Jurkat, Clone E6-1 (cell line): ENCODE results near the gene NLRC5.
A peak's percentile ranks its signal among the peaks of the same experiment; 100 is the strongest.
"Not testable (repeated sequence)": the region's sequence is repeated elsewhere in the genome, so short reads cannot be mapped to it uniquely, and the experiment has no call there.

Experiments used
- DNase-seq: peaks from one replicate; pipeline ENCODE4 v3.0.0-alpha.2; 2011; ENCODE audit warnings: low read depth, low spot score
- H3K4me3 ChIP-seq: 2 replicates; pipeline ENCODE4 v1.5.1; 2011; ENCODE audit warnings: mild to moderate bottlenecking, low read length, control low read depth, moderate library complexity

NLRC5 gene

GRCh38 chr16:57087003-57087402, 97.6 kb downstream of the NLRC5 start:
- no peak for DNase-seq
- H3K4me3 ChIP-seq: no peak overlapping the region

GRCh38 chr16:57089406-57089805, 100.0 kb downstream of the NLRC5 start:
- no peak for DNase-seq
- H3K4me3 ChIP-seq: no peak overlapping the region

- no peak overlapping the region for H3K4me3 ChIP-seq
- no peak for DNase-seq
Measured at GRCh38 chr16:57091200-57091974, 102.0 kb downstream of the NLRC5 start.

- peak within 1 kb of the TSS; percentile 48 for H3K4me3 ChIP-seq
- DNase-seq: no peak
Measured at GRCh38 chr16:57091975-57092785, 102.8 kb downstream of the NLRC5 start, which contains the start of gene CPNE2. TSS of gene CPNE2 (plus strand) at chr16:57092583. CDS start at chr16:57110743, 18,160 bp downstream.

- peak overlapping the region; percentile 48 for H3K4me3 ChIP-seq
- no peak for DNase-seq
Measured at GRCh38 chr16:57092786-57093411, 103.5 kb downstream of the NLRC5 start.

- DNase-seq: no peak
- H3K4me3 ChIP-seq: no peak overlapping the region
Measured at GRCh38 chr16:57093666-57094564, 104.6 kb downstream of the NLRC5 start.

GRCh38 chr16:57094911-57095310, 105.6 kb downstream of the NLRC5 start:
- no peak overlapping the region for H3K4me3 ChIP-seq
- DNase-seq: no peak

- no peak overlapping the region for H3K4me3 ChIP-seq
- DNase-seq: no peak
Measured at GRCh38 chr16:57096192-57096591, 106.8 kb downstream of the NLRC5 start.

GRCh38 chr16:57096793-57097192, 107.4 kb downstream of the NLRC5 start:
- no peak for DNase-seq

GRCh38 chr16:57098188-57098841, 109.0 kb downstream of the NLRC5 start:
- DNase-seq: no peak
- no peak overlapping the region for H3K4me3 ChIP-seq

More at GRCh38 chr16:57096793-57097192, 107.4 kb downstream of the NLRC5 start:
- H3K4me3 ChIP-seq: no peak overlapping the region

GRCh38 chr16:57099965-57100364, 110.6 kb downstream of the NLRC5 start:
- DNase-seq, H3K4me3 ChIP-seq: not testable (repeated sequence)

GRCh38 chr16:57100445-57100844, 111.1 kb downstream of the NLRC5 start:
- DNase-seq: no peak
- no peak overlapping the region for H3K4me3 ChIP-seq

GRCh38 chr16:57102888-57103851, 113.8 kb downstream of the NLRC5 start:
- no peak for DNase-seq
- no peak overlapping the region for H3K4me3 ChIP-seq

- DNase-seq: no peak
- no peak overlapping the region for H3K4me3 ChIP-seq
Measured at GRCh38 chr16:57104706-57105105, 115.3 kb downstream of the NLRC5 start.

GRCh38 chr16:57105184-57105583, 115.8 kb downstream of the NLRC5 start:
- H3K4me3 ChIP-seq: no peak overlapping the region
- no peak for DNase-seq

GRCh38 chr16:57106767-57107166, 117.4 kb downstream of the NLRC5 start:
- H3K4me3 ChIP-seq: no peak overlapping the region
- DNase-seq: no peak

GRCh38 chr16:57107321-57107922, 118.1 kb downstream of the NLRC5 start:
- no peak overlapping the region for H3K4me3 ChIP-seq
- no peak for DNase-seq
